ENCODE results near the gene OFD1.
"Not testable (repeated sequence)": the region's sequence is repeated elsewhere in the genome, so short reads cannot be mapped to it uniquely, and the experiment has no call there.

DNA sequence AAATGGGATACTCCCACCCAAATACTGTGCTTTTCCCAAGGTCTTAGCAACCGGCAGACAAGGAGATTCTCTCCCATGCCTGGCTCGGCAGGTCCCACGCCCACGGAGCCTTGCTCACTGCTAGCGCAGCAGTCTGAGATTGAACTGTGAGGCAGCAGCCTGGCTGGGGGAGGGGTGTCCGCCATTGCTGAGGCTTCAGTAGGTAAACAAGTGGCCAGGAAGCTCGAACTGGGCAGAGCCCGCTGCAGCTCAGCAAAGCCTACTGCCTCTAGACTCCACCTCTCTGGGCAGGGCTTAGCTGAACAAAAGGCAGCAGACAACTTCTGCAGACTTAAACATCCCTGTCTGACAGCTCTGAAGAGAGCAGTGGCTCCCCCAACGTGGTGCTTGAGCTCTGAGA lies 9.7 kb upstream of the OFD1 start:
- TF ChIP-seq, protein P1, sequence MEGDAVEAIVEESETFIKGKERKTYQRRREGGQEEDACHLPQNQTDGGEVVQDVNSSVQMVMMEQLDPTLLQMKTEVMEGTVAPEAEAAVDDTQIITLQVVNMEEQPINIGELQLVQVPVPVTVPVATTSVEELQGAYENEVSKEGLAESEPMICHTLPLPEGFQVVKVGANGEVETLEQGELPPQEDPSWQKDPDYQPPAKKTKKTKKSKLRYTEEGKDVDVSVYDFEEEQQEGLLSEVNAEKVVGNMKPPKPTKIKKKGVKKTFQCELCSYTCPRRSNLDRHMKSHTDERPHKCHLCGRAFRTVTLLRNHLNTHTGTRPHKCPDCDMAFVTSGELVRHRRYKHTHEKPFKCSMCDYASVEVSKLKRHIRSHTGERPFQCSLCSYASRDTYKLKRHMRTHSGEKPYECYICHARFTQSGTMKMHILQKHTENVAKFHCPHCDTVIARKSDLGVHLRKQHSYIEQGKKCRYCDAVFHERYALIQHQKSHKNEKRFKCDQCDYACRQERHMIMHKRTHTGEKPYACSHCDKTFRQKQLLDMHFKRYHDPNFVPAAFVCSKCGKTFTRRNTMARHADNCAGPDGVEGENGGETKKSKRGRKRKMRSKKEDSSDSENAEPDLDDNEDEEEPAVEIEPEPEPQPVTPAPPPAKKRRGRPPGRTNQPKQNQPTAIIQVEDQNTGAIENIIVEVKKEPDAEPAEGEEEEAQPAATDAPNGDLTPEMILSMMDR (IDR thresholded peaks at IDR 0.05): not testable (repeated sequence)
- not testable (repeated sequence) for TF ChIP-seq POLR2A (IDR thresholded peaks at IDR 0.05)
